Adrenal gland (tissue), 5 donors: ENCODE measurements around the gene DNAL1.

Experiments used
- POLR2A ChIP-seq, 2 donors: fragments of 450-650 bp; IDR thresholded peaks; one replicate each; pipeline ENCODE4 v1.6.1; 2017; ENCODE audit warnings: antibody characterized with exemption in 2 of 2, mild to moderate bottlenecking in 2 of 2, moderate library complexity in 1 of 2
- TF ChIP-seq, protein P1 (sequence below), 6 experiments: fragments of 450-650 bp in 4 of 6; fragments of 200-600 bp in 2 of 6; sonication (generic) in 1 of 6; IDR thresholded peaks; 1 replicate in 5 of 6; 2 replicates in 1 of 6; pipeline versions ENCODE4 v1.5.1 to v1.8.0; 2016 to 2021; ENCODE audit warnings: antibody characterized with exemption in 6 of 6, mild to moderate bottlenecking in 2 of 6, moderate library complexity in 1 of 6
- donor health status: DM: no; HTN: no; CAD: no.

DNA sequence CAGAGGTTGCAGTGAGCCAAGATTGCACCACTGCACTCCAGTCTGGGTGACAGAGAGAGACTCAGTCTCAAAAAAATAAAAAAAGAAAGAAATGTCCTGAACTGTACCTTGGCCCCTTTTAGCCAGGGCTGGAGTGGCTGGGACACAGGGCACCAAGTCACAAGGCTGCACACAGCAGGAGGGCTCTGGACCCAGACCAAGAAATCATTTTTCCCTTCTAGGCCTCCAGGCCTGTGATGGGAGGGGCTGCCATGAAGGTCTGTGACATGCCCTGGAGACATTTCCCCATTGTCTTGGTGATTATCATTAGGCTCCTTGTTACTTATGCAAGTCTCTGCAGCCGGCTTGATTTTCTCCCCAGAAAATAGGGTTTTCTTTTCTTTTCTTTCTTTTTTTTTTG lies 37.5 kb upstream of the DNAL1 start:
- TF ChIP-seq, protein P1, sequence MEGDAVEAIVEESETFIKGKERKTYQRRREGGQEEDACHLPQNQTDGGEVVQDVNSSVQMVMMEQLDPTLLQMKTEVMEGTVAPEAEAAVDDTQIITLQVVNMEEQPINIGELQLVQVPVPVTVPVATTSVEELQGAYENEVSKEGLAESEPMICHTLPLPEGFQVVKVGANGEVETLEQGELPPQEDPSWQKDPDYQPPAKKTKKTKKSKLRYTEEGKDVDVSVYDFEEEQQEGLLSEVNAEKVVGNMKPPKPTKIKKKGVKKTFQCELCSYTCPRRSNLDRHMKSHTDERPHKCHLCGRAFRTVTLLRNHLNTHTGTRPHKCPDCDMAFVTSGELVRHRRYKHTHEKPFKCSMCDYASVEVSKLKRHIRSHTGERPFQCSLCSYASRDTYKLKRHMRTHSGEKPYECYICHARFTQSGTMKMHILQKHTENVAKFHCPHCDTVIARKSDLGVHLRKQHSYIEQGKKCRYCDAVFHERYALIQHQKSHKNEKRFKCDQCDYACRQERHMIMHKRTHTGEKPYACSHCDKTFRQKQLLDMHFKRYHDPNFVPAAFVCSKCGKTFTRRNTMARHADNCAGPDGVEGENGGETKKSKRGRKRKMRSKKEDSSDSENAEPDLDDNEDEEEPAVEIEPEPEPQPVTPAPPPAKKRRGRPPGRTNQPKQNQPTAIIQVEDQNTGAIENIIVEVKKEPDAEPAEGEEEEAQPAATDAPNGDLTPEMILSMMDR (IDR thresholded peaks at IDR 0.05): no peak
- no peak for TF ChIP-seq POLR2A (IDR thresholded peaks at IDR 0.05)
